CD14-positive monocyte (primary cell): ENCODE results near the gene PLEKHA7. TPM values are rescaled to one million over a fixed set of nuclear protein-coding genes. Genes with fewer than 3 reads are reported as not detected.

ENCODE experiments used
- DNase-seq, 3 donors: peaks; one replicate each; pipeline ENCODE4 v3.0.0-alpha.2; 2011 to 2022
- H2AFZ ChIP-seq: 2 replicates; pipeline ENCODE4 v1.6.0; 2012; ENCODE audit warnings: mild to moderate bottlenecking, low read depth, low read length, inconsistent platforms; ENCODE audit not compliant: insufficient read depth, poor library complexity, severe bottlenecking
- H3K27ac ChIP-seq, 2 donors: 1 replicate in 1 of 2; 2 replicates in 1 of 2; pipeline ENCODE4 v1.5.1; 2012 to 2013; ENCODE audit warnings: low read length in 2 of 2, control low read depth in 1 of 2, inconsistent platforms in 1 of 2, low read depth in 1 of 2, mild to moderate bottlenecking in 1 of 2
- H3K27me3 ChIP-seq, 2 donors: one replicate each; pipeline versions ENCODE4 v1.6.0 to v1.6.1; 2011 to 2013; ENCODE audit warnings: low read length in 2 of 2; ENCODE audit not compliant: control insufficient read depth in 2 of 2, insufficient read depth in 2 of 2
- H3K36me3 ChIP-seq, 2 donors: replicated peaks in 1 of 2; 1 replicate in 1 of 2; 2 replicates in 1 of 2; pipeline versions ENCODE4 v1.5.1 to v1.6.1; 2012 to 2013; ENCODE audit warnings: low read length in 2 of 2, control low read depth in 1 of 2, inconsistent platforms in 1 of 2, mild to moderate bottlenecking in 1 of 2; ENCODE audit not compliant: insufficient read depth in 2 of 2, control insufficient read depth in 1 of 2
- H3K4me1 ChIP-seq, 2 donors: 1 replicate in 1 of 2; 2 replicates in 1 of 2; pipeline versions ENCODE4 v1.5.1 to v1.6.1; 2012 to 2013; ENCODE audit warnings: low read length in 2 of 2, control low read depth in 1 of 2, inconsistent platforms in 1 of 2, mild to moderate bottlenecking in 1 of 2, moderate library complexity in 1 of 2; ENCODE audit not compliant: insufficient read depth in 2 of 2, control insufficient read depth in 1 of 2
- H3K4me2 ChIP-seq: replicated peaks from 2 replicates; pipeline ENCODE3; 2012; ENCODE audit warnings: low read length, moderate library complexity, mild to moderate bottlenecking; ENCODE audit not compliant: poor library complexity, severe bottlenecking; ENCODE audit errors: extremely low read depth
- H3K4me3 ChIP-seq, 3 experiments: fragments of 200-600 bp in 1 of 3; sonication (generic) in 1 of 3; replicated peaks in 1 of 3; 1 replicate in 2 of 3; 2 replicates in 1 of 3; pipeline ENCODE4 v1.5.1; 2011 to 2013; ENCODE audit warnings: low read length in 3 of 3, mild to moderate bottlenecking in 3 of 3, control low read depth in 2 of 3, low read depth in 2 of 3, inconsistent platforms in 1 of 3, moderate library complexity in 1 of 3
- H3K79me2 ChIP-seq: 2 replicates; pipeline ENCODE4 v1.6.0; 2012; ENCODE audit warnings: mild to moderate bottlenecking, control low read depth, inconsistent platforms, low read length, moderate library complexity; ENCODE audit not compliant: insufficient read depth
- H3K9ac ChIP-seq: 2 replicates; pipeline ENCODE4 v1.6.0; 2017; ENCODE audit warnings: low read length, mild to moderate bottlenecking; ENCODE audit not compliant: insufficient read depth, poor library complexity, severe bottlenecking
- H3K9me3 ChIP-seq, 2 donors: replicated peaks in 1 of 2; 1 replicate in 1 of 2; 2 replicates in 1 of 2; pipeline versions ENCODE4 v1.5.1 to v1.6.1; 2012 to 2013; ENCODE audit warnings: low read length in 2 of 2, control low read depth in 1 of 2; ENCODE audit not compliant: control insufficient read depth in 1 of 2, insufficient read depth in 1 of 2
- H4K20me1 ChIP-seq: 2 replicates; pipeline ENCODE4 v1.6.0; 2012; ENCODE audit warnings: mild to moderate bottlenecking, low read length, control low read depth, moderate library complexity; ENCODE audit not compliant: insufficient read depth
- H3K27ac Mint-ChIP-seq, 7 donors: one replicate each; pipeline ENCODE4 v1.8.0; 2020; ENCODE audit warnings: mild to moderate bottlenecking in 7 of 7, mixed read lengths in 7 of 7, moderate library complexity in 6 of 7, inconsistent platforms in 2 of 7
- H3K27me3 Mint-ChIP-seq, 3 donors: one replicate each; pipeline ENCODE4 v1.8.0; 2021 to 2022; ENCODE audit warnings: low read depth in 3 of 3, mild to moderate bottlenecking in 3 of 3, mixed read lengths in 3 of 3, moderate library complexity in 3 of 3, inconsistent platforms in 1 of 3
- H3K36me3 Mint-ChIP-seq, 2 donors: one replicate each; pipeline ENCODE4 v1.8.0; 2020; ENCODE audit warnings: mixed read lengths in 2 of 2, inconsistent platforms in 1 of 2, mild to moderate bottlenecking in 1 of 2
- H3K4me1 Mint-ChIP-seq: one replicate; pipeline ENCODE4 v1.8.0; 2020; ENCODE audit warnings: mild to moderate bottlenecking, mixed read lengths
- H3K4me3 Mint-ChIP-seq, 2 donors: one replicate each; pipeline ENCODE4 v1.8.0; 2020; ENCODE audit warnings: mild to moderate bottlenecking in 2 of 2, mixed read lengths in 2 of 2, moderate library complexity in 1 of 2
- H3K9me3 Mint-ChIP-seq, 7 donors: one replicate each; pipeline ENCODE4 v1.8.0; 2020 to 2022; ENCODE audit warnings: mixed read lengths in 7 of 7, mild to moderate bottlenecking in 6 of 7, moderate library complexity in 6 of 7, inconsistent platforms in 2 of 7
- WGBS: methylation state at CpG from one replicate; pipeline ENCODE4 v1.1.5; 2013; ENCODE audit warnings: missing lambda C conversion rate; ENCODE audit not compliant: insufficient coverage; 5-methylcytosine and 5-hydroxymethylcytosine counted together
- intact Hi-C, 2 donors: fragments of 100-400 bp; cut with micrococcal nuclease; formaldehyde crosslinking; loops; one replicate each; pipeline versions ENCODE4 v1.15.0 to v1.15.1; 2023
- polyA plus RNA-seq, 3 donors: library from polyadenylated mRNA; depleted of rRNA in 1 of 3; unstranded in 2 of 3; stranded (reverse) in 1 of 3; fragments of 300-500 nt in 2 of 3; fragments of >200 nt in 1 of 3; fragmentation: Illumina TruSeq in 2 of 3; gene quantifications; 1 replicate in 2 of 3; 2 replicates in 1 of 3; pipeline ENCODE4 v1.2.3, GENCODE V29; 2012 to 2021
- TF ChIP-seq, protein P1 (sequence below): fragments of 200-600 bp; IDR thresholded peaks from one replicate; pipeline ENCODE4 v1.8.0; 2022; ENCODE audit warnings: antibody characterized with exemption, mild to moderate bottlenecking

PLEKHA7 gene
- polyA plus RNA-seq, 3 donors = 0.05 to 0.92 (median 0.22) TPM

DNA sequence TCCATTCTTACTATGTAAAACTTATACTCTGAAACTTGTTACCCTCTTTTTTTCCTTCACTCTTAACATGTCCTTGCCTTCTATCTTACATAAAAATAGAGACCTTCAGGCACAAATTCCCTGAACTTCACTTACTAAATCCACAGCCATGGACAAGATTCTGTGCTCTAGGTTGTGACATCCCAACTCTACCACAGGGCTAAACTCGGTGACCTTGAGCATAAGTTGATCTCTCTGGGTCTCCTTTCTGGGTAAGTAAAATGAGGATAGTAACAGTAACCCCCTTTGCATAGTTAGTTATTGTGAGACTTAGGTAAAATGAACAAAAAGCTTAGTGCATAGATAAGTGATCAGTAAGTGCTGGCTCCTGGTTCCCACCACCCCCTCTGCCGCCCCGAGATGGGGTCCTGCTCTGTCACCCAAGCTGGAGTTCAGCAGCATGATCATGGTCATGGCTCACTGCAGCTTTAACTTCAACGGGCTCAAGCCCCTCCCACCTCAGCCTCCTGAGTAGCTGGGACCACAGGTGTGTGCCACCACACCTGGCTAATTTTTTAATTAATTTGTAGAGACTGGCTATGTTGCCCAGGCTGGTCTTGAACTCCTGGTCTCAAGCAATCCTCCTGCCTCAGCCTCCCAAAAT lies 255.7 kb downstream of the PLEKHA7 start:
- no peaks in the 10 kb centered on the region for H3K27me3 ChIP-seq
- peaks cover 14 to 19% of the 10 kb centered on the region in 2 donors for H3K4me1 ChIP-seq
- H3K9me3 ChIP-seq = no peaks in the 10 kb centered on the region
- H3K36me3 ChIP-seq = peaks cover 39 to 51% of the 10 kb centered on the region in 2 donors
- Mint-ChIP-seq H3K9me3 (no peaks in the 10 kb centered on the region), H3K27me3 (peaks cover 0 to 2% (median 0%) of the 10 kb centered on the region in 3 donors), H3K27ac (peak overlapping the region in 5 of 7 donors; percentile 46 to 70 (median 60)), H3K4me3 (no peak overlapping the region), H3K4me1 (peaks cover 22% of the 10 kb centered on the region), H3K36me3 (peaks cover 40 to 48% of the 10 kb centered on the region in 2 donors)
- no peak overlapping the region for H2AFZ ChIP-seq
- WGBS = 100% methylated on average over 2 of the region's 4 CpGs
- no peaks in the 10 kb centered on the region for H4K20me1 ChIP-seq
- DNase-seq = no peak
- TF ChIP-seq, protein P1, sequence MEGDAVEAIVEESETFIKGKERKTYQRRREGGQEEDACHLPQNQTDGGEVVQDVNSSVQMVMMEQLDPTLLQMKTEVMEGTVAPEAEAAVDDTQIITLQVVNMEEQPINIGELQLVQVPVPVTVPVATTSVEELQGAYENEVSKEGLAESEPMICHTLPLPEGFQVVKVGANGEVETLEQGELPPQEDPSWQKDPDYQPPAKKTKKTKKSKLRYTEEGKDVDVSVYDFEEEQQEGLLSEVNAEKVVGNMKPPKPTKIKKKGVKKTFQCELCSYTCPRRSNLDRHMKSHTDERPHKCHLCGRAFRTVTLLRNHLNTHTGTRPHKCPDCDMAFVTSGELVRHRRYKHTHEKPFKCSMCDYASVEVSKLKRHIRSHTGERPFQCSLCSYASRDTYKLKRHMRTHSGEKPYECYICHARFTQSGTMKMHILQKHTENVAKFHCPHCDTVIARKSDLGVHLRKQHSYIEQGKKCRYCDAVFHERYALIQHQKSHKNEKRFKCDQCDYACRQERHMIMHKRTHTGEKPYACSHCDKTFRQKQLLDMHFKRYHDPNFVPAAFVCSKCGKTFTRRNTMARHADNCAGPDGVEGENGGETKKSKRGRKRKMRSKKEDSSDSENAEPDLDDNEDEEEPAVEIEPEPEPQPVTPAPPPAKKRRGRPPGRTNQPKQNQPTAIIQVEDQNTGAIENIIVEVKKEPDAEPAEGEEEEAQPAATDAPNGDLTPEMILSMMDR = no peak
- no peak overlapping the region for H3K9ac ChIP-seq
- H3K27ac ChIP-seq = no peak overlapping the region
- H3K79me2 ChIP-seq = no peaks in the 10 kb centered on the region
- H3K4me3 ChIP-seq = no peak overlapping the region
- intact Hi-C loops = no loop called here
- no peak overlapping the region for H3K4me2 ChIP-seq

- Histone ChIP-seq H3K4me2 (no peak overlapping the region), H3K27me3 (no peaks in the 10 kb centered on the region), H3K4me3 (no peak overlapping the region), H4K20me1 (peaks cover 62% of the 10 kb centered on the region), H3K36me3 (peaks cover 96 to 100% of the 10 kb centered on the region in 2 donors), H3K79me2 (peaks cover 34% of the 10 kb centered on the region), H3K9ac (no peak overlapping the region), H3K4me1 (no peaks in the 10 kb centered on the region), H3K9me3 (no peaks in the 10 kb centered on the region), H3K27ac (no peak overlapping the region), H2AFZ (no peak overlapping the region)
- peaks cover 0 to 1% (median 0%) of the 10 kb centered on the region in 3 donors for H3K27me3 Mint-ChIP-seq
- DNase-seq = no peak
- intact Hi-C loops = no loop called here
- H3K27ac Mint-ChIP-seq = no peak overlapping the region
- TF ChIP-seq, protein P1 = no peak
- H3K4me3 Mint-ChIP-seq = no peak overlapping the region
- WGBS = no CpG with 5 or more reads among the region's 1 CpG
- no peaks in the 10 kb centered on the region for H3K9me3 Mint-ChIP-seq
- H3K36me3 Mint-ChIP-seq = peaks cover 78 to 88% of the 10 kb centered on the region in 2 donors
- H3K4me1 Mint-ChIP-seq = no peaks in the 10 kb centered on the region
These were observed 263.8 kb downstream of the PLEKHA7 start for GRCh38 chr11:16750417-16750816.
